ENCODE measurements around the gene MS4A15.

GRCh38 chr11:60788401-60789125, 31.9 kb downstream of the MS4A15 start:
- TF ChIP-seq POLR2A (IDR thresholded peaks at IDR 0.05), result no peak
- TF ChIP-seq CTCF (IDR thresholded peaks at IDR 0.05), result no peak
